HTERT RPE-1 (cell line): ENCODE data around the gene MYOT.
"Not testable (repeated sequence)": the region's sequence is repeated elsewhere in the genome, so short reads cannot be mapped to it uniquely, and the experiment has no call there.

Experiments
- in situ Hi-C: fragments of 300-500 bp; cut with MboI; formaldehyde crosslinking; loops from 4 replicates; pipeline ENCODE4 v1.14.3; 2020; ENCODE audit warnings: low sequenced_read_pairs

MYOT gene

DNA sequence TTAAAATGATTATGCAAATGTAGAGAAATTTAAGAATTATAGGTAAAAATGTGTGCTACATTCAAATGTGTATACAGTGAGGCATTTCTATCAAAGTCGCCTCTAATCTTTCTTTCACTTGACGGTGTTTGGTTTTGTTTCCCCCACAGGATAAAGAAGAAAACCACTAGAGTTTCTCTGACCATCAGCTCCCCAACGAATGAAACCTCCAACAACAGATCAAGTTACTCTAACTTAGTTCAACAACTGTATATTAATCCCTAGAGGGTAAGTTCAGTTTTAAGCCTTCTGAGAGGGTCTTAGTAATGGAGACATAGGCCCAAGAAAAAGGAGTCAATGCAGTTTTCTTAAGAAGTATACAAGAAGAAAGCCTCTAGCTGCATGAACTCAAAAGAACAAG, 11.5 kb upstream of the MYOT start:
- in situ Hi-C loops, result no loop called here

DNA sequence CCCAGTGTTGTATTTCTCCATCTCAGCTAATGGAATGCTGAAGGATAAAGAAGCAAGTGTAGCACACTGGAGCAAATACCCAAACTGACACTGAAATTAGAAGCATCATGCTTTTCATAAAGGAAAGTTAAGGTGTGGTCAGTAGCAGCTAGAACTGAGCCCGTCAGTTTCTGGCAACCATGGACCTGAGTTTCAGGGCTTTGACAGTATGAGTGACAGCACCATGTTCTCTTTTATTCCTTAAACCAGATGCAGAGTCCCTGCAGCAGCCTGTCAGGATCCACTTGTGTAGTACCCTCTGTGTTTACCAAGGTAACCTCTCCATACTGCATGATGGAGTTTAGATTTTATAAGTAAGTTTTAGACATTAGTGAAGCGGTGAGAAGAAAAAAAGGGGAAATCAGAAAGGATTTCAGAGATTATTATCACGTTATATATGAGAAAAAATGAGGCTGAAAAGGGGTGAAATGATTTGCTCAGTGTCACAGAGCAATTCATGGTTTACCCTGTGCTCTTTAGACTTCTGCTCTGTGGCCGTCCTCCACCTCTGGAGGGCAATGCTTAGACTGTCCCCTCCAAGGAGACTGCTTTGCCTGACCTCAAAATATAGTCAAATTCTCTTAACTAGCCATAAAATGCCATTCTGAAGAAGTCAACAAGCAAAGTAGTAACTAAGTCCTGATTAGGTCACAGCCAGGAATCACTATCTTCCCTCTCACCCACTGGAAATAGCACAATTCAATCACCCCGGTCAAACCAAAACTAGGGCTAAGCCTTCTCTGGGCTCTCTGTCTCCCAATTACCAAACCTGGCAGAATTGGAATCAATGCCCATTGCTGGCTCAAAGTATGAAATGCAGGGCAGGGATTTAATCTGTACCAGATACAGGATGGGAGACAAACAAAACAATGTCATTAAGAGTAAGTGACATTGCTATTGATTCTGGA, 10.5 kb upstream of the MYOT start:
- in situ Hi-C loops, result no loop called here

- in situ Hi-C loops, result no loop called here
These were observed 9.3 kb upstream of the MYOT start for GRCh38 chr5:137858223-137858916.

- in situ Hi-C loops, result no loop called here
These were observed 8.7 kb upstream of the MYOT start for GRCh38 chr5:137858954-137859353.

DNA sequence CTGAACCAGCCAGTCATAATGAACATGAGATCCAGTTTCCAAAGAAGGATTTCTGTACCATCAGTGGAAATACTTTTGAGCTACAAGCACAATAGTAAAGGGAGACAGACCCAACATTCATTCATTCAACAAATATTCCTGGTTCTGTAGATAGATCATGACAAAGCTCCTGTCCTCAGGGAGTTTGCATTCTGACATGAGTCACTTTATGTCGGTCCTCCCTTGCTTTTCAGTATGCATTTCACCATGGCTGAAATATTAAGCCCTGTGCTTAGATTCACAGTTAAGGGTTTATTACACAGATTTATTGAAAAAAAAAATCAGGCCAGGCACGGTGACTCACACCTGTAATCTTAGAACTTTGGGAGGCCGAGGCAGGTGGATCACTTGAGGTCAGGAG, 5.4 kb upstream of the MYOT start:
- in situ Hi-C loops, result no loop called here

- in situ Hi-C loops, result not testable (repeated sequence)
These were observed 4.0 kb upstream of the MYOT start for GRCh38 chr5:137863653-137864052.

- in situ Hi-C loops, result no loop called here
These were observed 895 bp upstream of the MYOT start for GRCh38 chr5:137866541-137867388.

DNA sequence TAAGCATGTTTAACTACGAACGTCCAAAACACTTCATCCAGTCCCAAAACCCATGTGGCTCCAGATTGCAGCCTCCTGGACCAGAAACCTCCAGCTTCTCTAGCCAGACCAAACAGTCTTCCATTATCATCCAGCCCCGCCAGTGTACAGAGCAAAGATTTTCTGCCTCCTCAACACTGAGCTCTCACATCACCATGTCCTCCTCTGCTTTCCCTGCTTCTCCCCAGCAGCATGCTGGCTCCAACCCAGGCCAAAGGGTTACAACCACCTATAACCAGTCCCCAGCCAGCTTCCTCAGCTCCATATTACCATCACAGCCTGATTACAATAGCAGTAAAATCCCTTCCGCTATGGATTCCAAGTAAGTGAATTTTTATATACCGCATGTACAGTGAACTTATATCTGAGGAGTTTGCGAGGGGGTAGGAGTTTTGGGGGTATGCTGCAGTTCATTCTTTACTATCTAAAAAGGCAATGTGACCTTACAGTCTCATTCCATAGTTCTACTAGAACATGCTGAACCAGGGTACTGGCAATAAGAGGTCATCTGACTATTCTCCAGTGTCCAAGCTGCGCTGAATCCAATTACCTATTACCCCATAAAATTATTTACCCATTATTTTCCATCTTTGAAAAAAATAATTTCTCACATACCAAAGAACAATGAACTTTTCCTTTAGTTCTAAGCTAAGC, 3.1 kb downstream of the MYOT start:
- in situ Hi-C loops, result no loop called here

GRCh38 chr5:137871571-137871970, 3.9 kb downstream of the MYOT start:
- in situ Hi-C loops, result no loop called here

GRCh38 chr5:137872466-137872865, 4.8 kb downstream of the MYOT start:
- in situ Hi-C loops, result no loop called here

GRCh38 chr5:137876101-137876500, 8.4 kb downstream of the MYOT start:
- in situ Hi-C loops, result no loop called here

GRCh38 chr5:137880313-137880712, 12.7 kb downstream of the MYOT start:
- in situ Hi-C loops, result no loop called here

DNA sequence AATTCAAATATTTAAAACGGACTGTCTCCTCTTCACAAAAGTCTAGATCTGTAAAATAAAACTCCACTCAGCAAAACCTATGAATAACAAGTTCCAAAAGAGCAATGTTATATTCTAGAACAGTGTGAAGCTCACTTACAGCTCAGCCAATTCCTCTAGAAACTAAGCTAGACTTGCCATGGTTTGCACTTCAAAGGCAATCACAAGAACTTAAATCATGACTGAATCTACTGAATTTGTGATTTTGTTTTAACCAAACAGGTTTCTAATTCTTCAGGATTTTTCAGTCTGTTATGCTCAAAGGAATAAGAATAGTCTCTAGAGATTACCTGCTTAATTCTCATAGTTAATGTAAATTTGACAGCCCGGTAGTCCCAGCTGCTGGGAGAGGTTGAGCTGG, 20.2 kb downstream of the MYOT start:
- in situ Hi-C loops, result no loop called here

- in situ Hi-C loops, result no loop called here
These were observed 20.8 kb downstream of the MYOT start for GRCh38 chr5:137888466-137888862.

GRCh38 chr5:137888863-137889759, 21.5 kb downstream of the MYOT start, which contains the start of gene PKD2L2:
Gene PKD2L2, plus strand, starts transcription at chr5:137889457. Its CDS starts 35 bp downstream, at chr5:137889492.
- in situ Hi-C loops, result no loop called here

DNA sequence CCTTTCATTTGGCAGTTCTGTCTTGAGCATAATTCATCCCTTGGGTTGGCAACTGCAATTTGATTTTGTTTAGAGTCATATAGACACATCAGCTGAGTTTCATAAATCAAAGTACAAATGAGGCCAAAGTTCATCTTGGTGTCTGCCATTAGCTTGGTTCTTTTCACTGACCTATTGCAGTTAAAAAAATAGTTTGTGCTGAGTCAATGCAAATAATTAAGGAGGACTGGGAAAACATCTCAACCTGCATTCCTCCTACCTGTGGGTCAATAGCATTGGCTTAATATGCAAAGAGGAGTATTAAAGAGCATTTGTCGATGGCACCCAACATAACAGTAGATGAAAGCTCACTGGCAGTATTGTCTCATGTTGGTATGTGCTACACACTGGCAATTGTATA, 23.2 kb downstream of the MYOT start:
- in situ Hi-C loops, result no loop called here

DNA sequence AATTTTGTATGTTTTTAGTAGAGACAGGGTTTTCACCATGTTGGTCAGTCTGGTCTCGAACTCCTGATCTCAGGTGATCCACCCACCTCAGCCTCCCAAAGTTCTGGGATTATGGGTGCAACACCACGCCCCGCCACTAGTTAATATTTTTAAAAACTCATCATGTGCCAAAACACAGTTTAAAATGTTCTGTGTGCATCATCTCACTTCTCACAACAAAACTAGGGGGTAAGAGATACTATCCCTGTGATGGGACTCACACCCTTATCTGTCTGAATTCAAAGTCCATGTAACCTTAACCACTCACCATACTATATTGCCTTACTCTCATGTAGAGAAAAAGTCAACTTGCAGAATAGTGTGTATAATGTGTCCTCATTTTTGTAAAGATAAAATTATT, 24.2 kb downstream of the MYOT start:
- in situ Hi-C loops, result no loop called here

- in situ Hi-C loops, result no loop called here
These were observed 26.9 kb downstream of the MYOT start for GRCh38 chr5:137894586-137894985.

DNA sequence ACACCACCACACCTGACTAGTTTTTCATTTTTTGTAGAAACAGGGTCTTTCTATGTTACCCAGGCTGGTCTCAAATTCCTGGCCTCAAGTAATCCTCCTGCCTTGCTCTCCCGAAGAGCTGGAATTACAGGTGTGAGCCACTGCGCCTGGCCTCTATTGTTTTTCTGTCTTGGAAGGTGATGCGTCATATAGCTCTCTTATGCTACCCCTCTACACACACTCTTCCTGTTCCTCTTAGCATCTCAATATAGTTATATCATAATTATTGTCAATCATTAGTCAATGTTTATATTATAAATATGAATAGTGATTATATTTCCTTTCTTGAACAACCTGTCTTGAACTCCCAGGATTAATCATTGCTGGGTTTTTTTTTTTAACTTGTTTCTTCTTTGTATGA, 28.9 kb downstream of the MYOT start:
- in situ Hi-C loops, result no loop called here

DNA sequence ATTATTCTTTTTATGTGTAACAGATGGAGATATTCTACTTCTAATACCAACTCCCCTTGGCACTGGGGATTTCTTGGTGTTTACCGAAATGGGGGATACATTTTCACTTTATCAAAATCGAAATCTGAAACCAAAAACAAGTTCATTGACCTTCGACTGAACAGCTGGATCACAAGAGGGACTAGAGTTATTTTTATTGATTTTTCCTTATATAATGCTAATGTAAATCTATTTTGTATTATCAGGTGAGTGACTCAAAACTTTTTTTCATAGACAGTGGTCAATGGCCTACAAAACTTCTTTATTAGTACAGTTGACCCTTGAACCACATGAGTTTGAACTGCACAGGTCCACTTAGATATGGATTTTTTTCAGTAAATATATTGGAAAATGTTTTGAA, 31.8 kb downstream of the MYOT start:
- in situ Hi-C loops, result no loop called here
